Measurements from ENCODE around the gene SPTSSA.

- TF ChIP-seq CTCF (conservative IDR thresholded peaks at IDR 0.05; ENCODE audit: low read depth in 2 of 2) (no peak), EZH2phosphoT487 (IDR thresholded peaks at IDR 0.05; ENCODE audit: unreplicated experiment) (no peak), POLR2AphosphoS5 (IDR thresholded peaks at IDR 0.05; ENCODE audit: low read depth) (no peak)
Observed at GRCh38 chr14:34436960-34437728, 24.9 kb downstream of the SPTSSA start.

Data from GM23338 (cell line).